HG02623 (cell line): ENCODE data around the gene EZR.
"Not testable (repeated sequence)": the region's sequence is repeated elsewhere in the genome, so short reads cannot be mapped to it uniquely, and the experiment has no call there.

ENCODE experiments used
- ATAC-seq: cut with Tn5 transposase; IDR thresholded peaks from one replicate; pipeline ENCODE4 v1.9.1; 2021; ENCODE audit warnings: moderate library complexity; ENCODE audit not compliant: unreplicated experiment

Gene EZR

GRCh38 chr6:158843751-158844683 is 24.8 kb upstream of the EZR start:
- no peak for ATAC-seq

- ATAC-seq, result no peak
Measured at GRCh38 chr6:158841358-158841757, 22.2 kb upstream of the EZR start.

GRCh38 chr6:158840465-158840864 is 21.3 kb upstream of the EZR start:
- ATAC-seq, result no peak

- no peak for ATAC-seq
Measured at GRCh38 chr6:158839796-158840195, 20.6 kb upstream of the EZR start.

- not testable (repeated sequence) for ATAC-seq
Measured at GRCh38 chr6:158838790-158839189, 19.6 kb upstream of the EZR start.

GRCh38 chr6:158837684-158838625 is 18.8 kb upstream of the EZR start:
- no peak for ATAC-seq

- ATAC-seq, result no peak
Measured at GRCh38 chr6:158836625-158837311, 17.6 kb upstream of the EZR start.

- no peak for ATAC-seq
Measured at GRCh38 chr6:158835616-158836221, 16.6 kb upstream of the EZR start.

- no peak for ATAC-seq
Measured at GRCh38 chr6:158834675-158835385, 15.7 kb upstream of the EZR start.

GRCh38 chr6:158832807-158833206 is 13.6 kb upstream of the EZR start:
- not testable (repeated sequence) for ATAC-seq

- no peak for ATAC-seq
Measured at GRCh38 chr6:158832026-158832425, 12.9 kb upstream of the EZR start.

- ATAC-seq, result no peak
Measured at GRCh38 chr6:158831571-158831970, 12.4 kb upstream of the EZR start.

- no peak for ATAC-seq
Measured at GRCh38 chr6:158830736-158831135, 11.6 kb upstream of the EZR start.

- ATAC-seq, result no peak
Measured at GRCh38 chr6:158828807-158829206, 9.6 kb upstream of the EZR start.

GRCh38 chr6:158826819-158827501 is 7.8 kb upstream of the EZR start:
- no peak for ATAC-seq

- no peak for ATAC-seq
Measured at GRCh38 chr6:158825951-158826306, 6.8 kb upstream of the EZR start.

- no peak for ATAC-seq
Measured at GRCh38 chr6:158825038-158825950, 6.1 kb upstream of the EZR start.

GRCh38 chr6:158823616-158824015 is 4.4 kb upstream of the EZR start:
- ATAC-seq, result not testable (repeated sequence)
